Transverse colon (tissue), 4 donors: ENCODE results near the gene LRG1. TPM values are rescaled to one million over a fixed set of nuclear protein-coding genes. Genes with fewer than 3 reads are reported as not detected.

ENCODE experiments used
- DNase-seq: peaks from one replicate; pipeline ENCODE4 v3.0.0-alpha.2; 2019
- H3K27ac ChIP-seq, 4 donors: fragments of 200-600 bp; sonication (generic); 2 replicates each; pipeline ENCODE4 v1.5.1; 2016 to 2018; ENCODE audit warnings: inconsistent platforms in 4 of 4
- H3K27me3 ChIP-seq: fragments of 200-600 bp; sonication (generic); 2 replicates; pipeline ENCODE4 v1.5.1; 2017; ENCODE audit warnings: inconsistent platforms
- H3K36me3 ChIP-seq, 4 donors: fragments of 200-600 bp; sonication (generic); 2 replicates each; pipeline ENCODE4 v1.5.1; 2017 to 2019; ENCODE audit warnings: inconsistent platforms in 4 of 4
- H3K4me1 ChIP-seq, 4 donors: fragments of 200-600 bp; sonication (generic); 2 replicates each; pipeline ENCODE4 v1.5.1; 2017 to 2020; ENCODE audit warnings: inconsistent platforms in 4 of 4
- H3K4me3 ChIP-seq, 4 donors: fragments of 200-600 bp; sonication (generic); 1 replicate in 1 of 4; 2 replicates in 3 of 4; pipeline versions ENCODE4 v1.5.1 to v1.6.1; 2017 to 2019; ENCODE audit warnings: inconsistent platforms in 4 of 4
- H3K9me3 ChIP-seq, 2 donors: fragments of 200-600 bp; sonication (generic); 2 replicates each; pipeline ENCODE4 v1.5.1; 2017 to 2019; ENCODE audit warnings: inconsistent platforms in 2 of 2
- EP300 ChIP-seq: sonication (generic); formaldehyde crosslinking; IDR thresholded peaks from one replicate; pipeline ENCODE4 v1.6.1; 2017; ENCODE audit warnings: antibody characterized with exemption, low read depth
- POLR2A ChIP-seq: fragments of 450-650 bp; IDR thresholded peaks from one replicate; pipeline ENCODE4 v1.6.1; 2016; ENCODE audit warnings: antibody characterized with exemption, mild to moderate bottlenecking, moderate library complexity
- POLR2AphosphoS5 ChIP-seq, 3 donors: sonication (generic); formaldehyde crosslinking; IDR thresholded peaks; one replicate each; pipeline ENCODE4 v1.6.1; 2016; ENCODE audit warnings: antibody characterized with exemption in 3 of 3
- WGBS, 2 donors: methylation state at CpG; one replicate each; pipeline ENCODE4 v1.1.5; 2018; ENCODE audit warnings: low coverage in 1 of 2; 5-methylcytosine and 5-hydroxymethylcytosine counted together
- in situ Hi-C, 4 donors: fragments of 200-750 bp; cut with MboI; loops; one replicate each; pipeline versions ENCODE4 v1.15.0 to v1.15.1; 2017; ENCODE audit warnings: low sequenced_read_pairs in 3 of 4, low pct_ligation_motif_present in 1 of 4, low pct_unique_long_range_greater_than_20kb in 1 of 4
- intact Hi-C: fragments of 100-400 bp; cut with DNase I; formaldehyde crosslinking; loops from one replicate; pipeline ENCODE4 v1.15.1; 2023; ENCODE audit warnings: low total_unique reads
- total RNA-seq, 4 donors: library from RNA; depleted of rRNA; stranded (reverse); fragments of >200 nt; gene quantifications; one replicate each; pipeline ENCODE4 v1.1.0, GENCODE V29; 2016
- TF ChIP-seq, protein P1 (sequence below), 5 experiments: fragments of 200-600 bp in 3 of 5; fragments of 450-650 bp in 2 of 5; sonication (generic) in 3 of 5; IDR thresholded peaks; 1 replicate in 2 of 5; 2 replicates in 3 of 5; pipeline ENCODE4 v1.5.1; 2016 to 2017; ENCODE audit warnings: antibody characterized with exemption in 5 of 5, inconsistent platforms in 3 of 5, mild to moderate bottlenecking in 2 of 5, moderate library complexity in 1 of 5

LRG1 gene
- total RNA-seq, 4 donors from 2014 or later, result 1.9 to 18.1 (median 14.4) TPM

DNA sequence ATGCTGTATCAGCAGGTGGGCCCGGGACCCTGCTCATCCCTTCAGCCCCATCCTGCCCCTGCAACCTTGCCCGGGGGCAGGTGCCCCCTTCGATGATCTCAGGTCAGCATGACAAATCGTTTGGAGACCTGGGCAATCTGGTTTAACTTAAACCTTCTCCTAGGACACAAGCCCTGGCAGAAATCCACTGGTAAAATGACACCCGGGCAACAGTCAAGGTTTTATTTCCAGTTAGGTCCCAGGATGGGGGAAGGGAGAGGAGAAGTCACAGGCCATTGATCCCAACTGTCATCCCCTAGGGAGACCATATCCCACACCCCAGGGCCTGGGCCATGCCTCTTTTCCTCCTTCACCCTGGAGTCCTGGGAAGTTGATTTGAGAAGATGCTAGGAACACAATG is 3.0 kb downstream of the LRG1 start:
- Histone ChIP-seq H3K4me1 (peaks cover 0 to 15% (median 11%) of the 10 kb centered on the region in 4 donors), H3K9me3 (no peaks in the 10 kb centered on the region), H3K4me3 (no peak overlapping the region), H3K27ac (no peak overlapping the region), H3K36me3 (no peaks in the 10 kb centered on the region), H3K27me3 (peaks cover 22% of the 10 kb centered on the region)
- 20 to 54% methylated on average over 1 to 5 of the region's 5 CpGs for whole genome bisulfite sequencing, 2 donors
- in situ Hi-C loops, result no loop called here
- no peak for TF ChIP-seq POLR2AphosphoS5 (IDR thresholded peaks at IDR 0.05)
- TF ChIP-seq, protein P1, sequence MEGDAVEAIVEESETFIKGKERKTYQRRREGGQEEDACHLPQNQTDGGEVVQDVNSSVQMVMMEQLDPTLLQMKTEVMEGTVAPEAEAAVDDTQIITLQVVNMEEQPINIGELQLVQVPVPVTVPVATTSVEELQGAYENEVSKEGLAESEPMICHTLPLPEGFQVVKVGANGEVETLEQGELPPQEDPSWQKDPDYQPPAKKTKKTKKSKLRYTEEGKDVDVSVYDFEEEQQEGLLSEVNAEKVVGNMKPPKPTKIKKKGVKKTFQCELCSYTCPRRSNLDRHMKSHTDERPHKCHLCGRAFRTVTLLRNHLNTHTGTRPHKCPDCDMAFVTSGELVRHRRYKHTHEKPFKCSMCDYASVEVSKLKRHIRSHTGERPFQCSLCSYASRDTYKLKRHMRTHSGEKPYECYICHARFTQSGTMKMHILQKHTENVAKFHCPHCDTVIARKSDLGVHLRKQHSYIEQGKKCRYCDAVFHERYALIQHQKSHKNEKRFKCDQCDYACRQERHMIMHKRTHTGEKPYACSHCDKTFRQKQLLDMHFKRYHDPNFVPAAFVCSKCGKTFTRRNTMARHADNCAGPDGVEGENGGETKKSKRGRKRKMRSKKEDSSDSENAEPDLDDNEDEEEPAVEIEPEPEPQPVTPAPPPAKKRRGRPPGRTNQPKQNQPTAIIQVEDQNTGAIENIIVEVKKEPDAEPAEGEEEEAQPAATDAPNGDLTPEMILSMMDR (IDR thresholded peaks at IDR 0.05), result no peak
- TF ChIP-seq POLR2A, result no peak
- TF ChIP-seq EP300, result no peak
- intact Hi-C loops, result no loop called here
- DNase-seq, result no peak

DNA sequence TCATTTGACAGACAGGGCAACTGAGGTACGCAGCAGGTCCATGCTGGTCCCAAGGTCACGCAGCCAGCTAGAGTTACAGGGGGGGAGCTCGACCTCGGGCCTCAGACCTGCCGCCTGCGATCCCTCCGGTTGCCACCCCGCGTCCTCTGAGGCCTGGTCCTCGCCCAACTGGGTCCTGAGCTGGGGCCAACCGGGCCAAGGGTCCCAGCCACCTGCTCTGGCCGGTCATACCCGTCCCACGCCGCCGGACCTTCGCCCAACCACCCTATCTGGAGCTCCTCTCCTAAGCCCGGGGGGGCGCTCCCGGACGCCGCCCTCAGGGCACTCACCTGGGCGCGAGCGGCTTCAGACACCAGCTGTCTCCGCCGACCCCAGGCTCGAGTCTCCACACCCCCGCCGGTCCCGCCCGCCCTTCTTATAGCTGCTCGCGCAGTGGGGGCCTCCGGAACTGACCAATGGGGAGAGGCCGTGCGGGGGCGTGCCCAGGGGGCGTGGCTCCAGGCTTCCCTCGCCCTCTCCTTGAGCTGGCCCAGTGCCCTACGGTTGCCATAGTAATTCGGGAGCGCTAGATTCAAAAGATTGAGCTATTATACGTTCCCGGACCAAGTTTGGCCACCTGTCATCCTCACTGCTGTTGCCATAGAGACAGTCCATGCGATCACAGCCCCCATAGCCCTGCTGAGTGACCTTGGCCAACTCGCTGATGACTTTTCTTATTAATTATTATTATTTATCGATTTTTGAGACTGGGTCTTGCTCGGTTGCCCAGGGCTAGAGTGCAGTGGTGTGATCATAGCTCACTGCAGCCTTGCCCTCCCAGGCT is 4.8 kb downstream of the LRG1 start, which contains the start of gene PLIN5:
TSS of gene PLIN5 (minus strand) at position 389 of the 823 bp plus-strand sequence. CDS start 1,150 bp downstream, outside the sequence.
- Histone ChIP-seq H3K4me3 (peak within 1 kb of the TSS in 2 of 4 donors; percentile 28 to 29), H3K27me3 (peaks cover 25% of the 10 kb centered on the region), H3K36me3 (no peaks in the 10 kb centered on the region), H3K4me1 (peaks cover 0 to 15% (median 11%) of the 10 kb centered on the region in 4 donors), H3K27ac (no peak within 1 kb of the TSS), H3K9me3 (no peaks in the 10 kb centered on the region)
- no peak for TF ChIP-seq POLR2A
- TF ChIP-seq EP300, result no peak
- TF ChIP-seq POLR2AphosphoS5 (IDR thresholded peaks at IDR 0.05), result no peak
- TF ChIP-seq, protein P1 (IDR thresholded peaks at IDR 0.05), result no peak
- 9 to 32% methylated on average over 4 to 26 of the region's 49 CpGs for WGBS, 2 donors
- peak; percentile 84 for DNase-seq
- in situ Hi-C loops, result no loop called here
- intact Hi-C loops, result no loop called here

DNA sequence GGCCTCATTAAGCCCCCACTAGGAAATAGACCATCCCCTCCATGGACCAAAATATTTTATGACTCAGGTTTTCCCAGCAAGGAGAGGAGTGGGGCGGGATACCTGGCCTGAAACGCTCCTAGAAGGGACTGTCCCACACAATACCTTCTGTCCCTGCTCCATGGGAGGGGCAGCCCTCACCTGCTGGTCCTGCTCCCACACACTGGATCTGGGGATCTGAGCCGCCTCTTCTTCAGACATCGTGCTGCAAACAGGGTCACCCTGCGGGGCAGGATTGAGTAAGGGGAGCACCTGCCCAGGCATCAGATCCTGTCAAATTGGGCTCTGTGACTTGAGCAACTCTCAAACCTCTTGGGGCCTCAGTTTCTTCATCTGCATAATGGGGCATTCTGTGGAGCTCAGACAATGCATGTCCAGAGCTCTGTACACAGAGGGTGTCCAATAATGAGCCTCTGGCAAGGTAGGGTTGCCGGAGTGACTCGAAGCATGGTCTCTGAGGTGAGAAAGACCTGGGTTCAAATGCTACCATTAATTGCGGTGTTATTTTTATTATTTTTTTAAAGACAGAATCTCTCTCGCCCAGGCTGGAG is 5.9 kb downstream of the LRG1 start:
- Histone ChIP-seq H3K4me3 (no peak overlapping the region), H3K9me3 (no peaks in the 10 kb centered on the region), H3K36me3 (no peaks in the 10 kb centered on the region), H3K27ac (no peak overlapping the region), H3K4me1 (peaks cover 0 to 15% (median 11%) of the 10 kb centered on the region in 4 donors), H3K27me3 (peaks cover 25% of the 10 kb centered on the region)
- in situ Hi-C loops, result no loop called here
- WGBS, 2 donors, result 74% methylated on average over 9 of the region's 9 CpGs; no CpG with 5 or more reads in 1 of the 2 donors
- intact Hi-C loops, result no loop called here
- TF ChIP-seq, protein P1 (IDR thresholded peaks at IDR 0.05), result no peak
- TF ChIP-seq POLR2A (no peak), EP300 (no peak), POLR2AphosphoS5 (IDR thresholded peaks at IDR 0.05) (no peak)
- no peak for DNase-seq

DNA sequence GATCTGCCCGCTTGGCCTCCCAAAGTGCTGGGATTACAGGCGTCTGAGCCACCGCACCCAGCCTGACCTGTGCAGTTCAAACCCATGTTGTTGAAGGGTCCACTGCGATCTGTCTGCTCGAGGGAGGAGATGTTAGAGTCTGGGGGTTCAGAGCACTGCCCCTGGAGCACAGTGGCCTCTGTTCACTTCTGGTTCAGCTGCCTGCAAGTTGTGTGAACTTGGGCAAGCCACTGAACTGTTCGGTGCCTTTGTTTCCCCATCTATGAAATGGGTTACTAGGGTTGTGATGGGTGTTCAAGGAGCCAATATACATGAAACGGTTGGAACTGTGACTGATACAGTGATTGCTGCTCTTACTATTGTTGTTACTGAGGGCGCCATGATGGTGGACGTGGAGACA is 6.5 kb downstream of the LRG1 start:
- H3K36me3 ChIP-seq, result no peaks in the 10 kb centered on the region
- H3K4me1 ChIP-seq, result peaks cover 0 to 15% (median 11%) of the 10 kb centered on the region in 4 donors
- H3K4me3 ChIP-seq, result no peak overlapping the region
- H3K27me3 ChIP-seq, result peaks cover 25% of the 10 kb centered on the region
- no peak overlapping the region for H3K27ac ChIP-seq
- in situ Hi-C loops, result no loop called here
- no peak for DNase-seq
- WGBS, 2 donors, result 71 to 80% methylated on average over 4 to 9 of the region's 9 CpGs
- intact Hi-C loops, result no loop called here
- no peaks in the 10 kb centered on the region for H3K9me3 ChIP-seq
- no peak for TF ChIP-seq POLR2AphosphoS5 (IDR thresholded peaks at IDR 0.05)
- TF ChIP-seq, protein P1 (IDR thresholded peaks at IDR 0.05), result no peak
- TF ChIP-seq POLR2A, result no peak
- TF ChIP-seq EP300, result no peak
